ENCODE data around the gene PNPLA7.
"Not testable (repeated sequence)": the region's sequence is repeated elsewhere in the genome, so short reads cannot be mapped to it uniquely, and the experiment has no call there.

Gene PNPLA7

GRCh38 chr9:137550231-137550621 lies at the start of gene PNPLA7:
PNPLA7 (minus strand) TSS chr9:137550402; CDS start chr9:137550197, 205 bp downstream.
- Mint-ChIP-seq H3K27ac (peak within 1 kb of the TSS; percentile 84), H3K36me3 (peaks cover 3% of the 10 kb centered on the region)

GRCh38 chr9:137598943-137599342 lies 48.7 kb upstream of the PNPLA7 start:
- Mint-ChIP-seq H3K36me3 (no peaks in the 10 kb centered on the region), H3K27me3 (no peaks in the 10 kb centered on the region), H3K4me3 (no peak overlapping the region), H3K9me3 (no peaks in the 10 kb centered on the region), H3K4me1 (peaks cover 5% of the 10 kb centered on the region), H3K27ac (no peak overlapping the region)

More at GRCh38 chr9:137550231-137550621, at the start of gene PNPLA7:
- Mint-ChIP-seq H3K27me3 (no peaks in the 10 kb centered on the region), H3K4me3 (peak within 1 kb of the TSS; percentile 91), H3K4me1 (peaks cover 29% of the 10 kb centered on the region), H3K9me3 (no peaks in the 10 kb centered on the region)

- H3K27ac Mint-ChIP-seq, H3K4me3 Mint-ChIP-seq, H3K36me3 Mint-ChIP-seq, H3K4me1 Mint-ChIP-seq, H3K27me3 Mint-ChIP-seq, H3K9me3 Mint-ChIP-seq: not testable (repeated sequence)
These were observed 46.4 kb upstream of the PNPLA7 start for GRCh38 chr9:137596577-137596976.

GRCh38 chr9:137593176-137593575 lies 43.0 kb upstream of the PNPLA7 start:
- Mint-ChIP-seq H3K4me1 (peaks cover 5% of the 10 kb centered on the region), H3K9me3 (no peaks in the 10 kb centered on the region), H3K36me3 (peaks cover 1% of the 10 kb centered on the region), H3K4me3 (peak overlapping the region; percentile 55), H3K27ac (no peak overlapping the region), H3K27me3 (no peaks in the 10 kb centered on the region)

- H3K4me3 Mint-ChIP-seq: peak overlapping the region; percentile 55
- no peaks in the 10 kb centered on the region for H3K27me3 Mint-ChIP-seq
- peaks cover 8% of the 10 kb centered on the region for H3K4me1 Mint-ChIP-seq
- H3K9me3 Mint-ChIP-seq: no peaks in the 10 kb centered on the region
- H3K36me3 Mint-ChIP-seq: peaks cover 4% of the 10 kb centered on the region
- no peak overlapping the region for H3K27ac Mint-ChIP-seq
These were observed 42.6 kb upstream of the PNPLA7 start for GRCh38 chr9:137592767-137593166.

- no peaks in the 10 kb centered on the region for H3K9me3 Mint-ChIP-seq
- peak within 1 kb of the TSS; percentile 97 for H3K4me3 Mint-ChIP-seq
- peaks cover 10% of the 10 kb centered on the region for H3K4me1 Mint-ChIP-seq
- no peaks in the 10 kb centered on the region for H3K27me3 Mint-ChIP-seq
- H3K36me3 Mint-ChIP-seq: peaks cover 10% of the 10 kb centered on the region
- peak within 1 kb of the TSS; percentile 97 for H3K27ac Mint-ChIP-seq
These were observed 40.5 kb upstream of the PNPLA7 start, which contains the start of gene ZMYND19 for GRCh38 chr9:137590469-137591383. ZMYND19 (minus strand) TSS chr9:137590512; CDS start chr9:137590263, 249 bp downstream.

- H3K27me3 Mint-ChIP-seq: no peaks in the 10 kb centered on the region
- H3K4me1 Mint-ChIP-seq: peaks cover 10% of the 10 kb centered on the region
- peaks cover 10% of the 10 kb centered on the region for H3K36me3 Mint-ChIP-seq
- no peaks in the 10 kb centered on the region for H3K9me3 Mint-ChIP-seq
- H3K27ac Mint-ChIP-seq: no peak overlapping the region
- no peak overlapping the region for H3K4me3 Mint-ChIP-seq
These were observed 39.9 kb upstream of the PNPLA7 start for GRCh38 chr9:137590123-137590468.

- H3K27ac Mint-ChIP-seq: peak overlapping the region; percentile 62
- peaks cover 10% of the 10 kb centered on the region for H3K4me1 Mint-ChIP-seq
- no peaks in the 10 kb centered on the region for H3K27me3 Mint-ChIP-seq
- peak overlapping the region; percentile 89 for H3K4me3 Mint-ChIP-seq
- H3K36me3 Mint-ChIP-seq: peaks cover 10% of the 10 kb centered on the region
- H3K9me3 Mint-ChIP-seq: no peaks in the 10 kb centered on the region
These were observed 39.4 kb upstream of the PNPLA7 start for GRCh38 chr9:137589441-137590122.

GRCh38 chr9:137588891-137589290 lies 38.7 kb upstream of the PNPLA7 start:
- Mint-ChIP-seq H3K9me3 (no peaks in the 10 kb centered on the region), H3K27me3 (no peaks in the 10 kb centered on the region), H3K4me3 (peak overlapping the region; percentile 89), H3K36me3 (peaks cover 10% of the 10 kb centered on the region), H3K4me1 (peaks cover 10% of the 10 kb centered on the region), H3K27ac (no peak overlapping the region)

GRCh38 chr9:137588311-137588710 lies 38.1 kb upstream of the PNPLA7 start:
- Mint-ChIP-seq H3K27ac (no peak overlapping the region), H3K36me3 (peaks cover 10% of the 10 kb centered on the region)

GRCh38 chr9:137586854-137587253 lies 36.7 kb upstream of the PNPLA7 start:
- H3K27me3 Mint-ChIP-seq: no peaks in the 10 kb centered on the region
- H3K4me1 Mint-ChIP-seq: peaks cover 10% of the 10 kb centered on the region
- no peak overlapping the region for H3K4me3 Mint-ChIP-seq
- peaks cover 10% of the 10 kb centered on the region for H3K36me3 Mint-ChIP-seq
- no peaks in the 10 kb centered on the region for H3K9me3 Mint-ChIP-seq
- no peak overlapping the region for H3K27ac Mint-ChIP-seq

More at GRCh38 chr9:137588311-137588710, 38.1 kb upstream of the PNPLA7 start:
- Mint-ChIP-seq H3K9me3 (no peaks in the 10 kb centered on the region), H3K27me3 (no peaks in the 10 kb centered on the region), H3K4me3 (peak overlapping the region; percentile 89), H3K4me1 (peaks cover 10% of the 10 kb centered on the region)

- H3K9me3 Mint-ChIP-seq: no peaks in the 10 kb centered on the region
- no peak overlapping the region for H3K4me3 Mint-ChIP-seq
- H3K4me1 Mint-ChIP-seq: peaks cover 6% of the 10 kb centered on the region
- peaks cover 8% of the 10 kb centered on the region for H3K36me3 Mint-ChIP-seq
- no peak overlapping the region for H3K27ac Mint-ChIP-seq
- H3K27me3 Mint-ChIP-seq: no peaks in the 10 kb centered on the region
These were observed 33.8 kb upstream of the PNPLA7 start for GRCh38 chr9:137583957-137584356.

- Mint-ChIP-seq H3K9me3 (no peaks in the 10 kb centered on the region), H3K36me3 (peaks cover 8% of the 10 kb centered on the region), H3K4me3 (no peak overlapping the region), H3K27me3 (no peaks in the 10 kb centered on the region), H3K4me1 (peaks cover 6% of the 10 kb centered on the region), H3K27ac (no peak overlapping the region)
These were observed 33.1 kb upstream of the PNPLA7 start for GRCh38 chr9:137583347-137583746.

GRCh38 chr9:137582286-137582860 lies 32.2 kb upstream of the PNPLA7 start:
- H3K27ac Mint-ChIP-seq: no peak overlapping the region
- H3K27me3 Mint-ChIP-seq: no peaks in the 10 kb centered on the region
- peaks cover 4% of the 10 kb centered on the region for H3K36me3 Mint-ChIP-seq
- no peaks in the 10 kb centered on the region for H3K9me3 Mint-ChIP-seq
- peaks cover 6% of the 10 kb centered on the region for H3K4me1 Mint-ChIP-seq
- no peak overlapping the region for H3K4me3 Mint-ChIP-seq

GRCh38 chr9:137581361-137582285 lies 31.4 kb upstream of the PNPLA7 start:
- no peak overlapping the region for H3K27ac Mint-ChIP-seq
- no peak overlapping the region for H3K4me3 Mint-ChIP-seq
- peaks cover 4% of the 10 kb centered on the region for H3K36me3 Mint-ChIP-seq

More at GRCh38 chr9:137581361-137582285, 31.4 kb upstream of the PNPLA7 start:
- Mint-ChIP-seq H3K9me3 (no peaks in the 10 kb centered on the region), H3K4me1 (peaks cover 10% of the 10 kb centered on the region), H3K27me3 (no peaks in the 10 kb centered on the region)

Data from activated naive CD4-positive, alpha-beta T cell treated with anti-CD3 and anti-CD28 coated beads, Interleukin-2, amount 50 U/mL, for 24 hours (primary cell).